GM12864 (cell line): ENCODE measurements around the gene CPPED1.

Experiments
- DNase-seq: peaks from one replicate; pipeline ENCODE4 v3.0.0-alpha.2; 2011; ENCODE audit warnings: low read depth
- H3K4me3 ChIP-seq: 2 replicates; pipeline ENCODE4 v1.5.1; 2011; ENCODE audit warnings: mild to moderate bottlenecking, low read depth, low read length, control low read depth
- CTCF ChIP-seq: IDR thresholded peaks from 2 replicates; pipeline ENCODE4 v1.5.1; 2011; ENCODE audit warnings: low read depth, mild to moderate bottlenecking, moderate library complexity, low read length, control low read depth, inconsistent platforms; ENCODE audit errors: missing control alignments

Gene CPPED1

GRCh38 chr16:12651765-12652512 is 151.7 kb downstream of the CPPED1 start:
- no peak for TF ChIP-seq CTCF
- no peak overlapping the region for H3K4me3 ChIP-seq
- no peak for DNase-seq

- TF ChIP-seq CTCF: no peak
- no peak overlapping the region for H3K4me3 ChIP-seq
- DNase-seq: no peak
These were observed 154.3 kb downstream of the CPPED1 start for GRCh38 chr16:12649356-12649755.

- no peak overlapping the region for H3K4me3 ChIP-seq
- DNase-seq: no peak
- TF ChIP-seq CTCF: no peak
These were observed 157.0 kb downstream of the CPPED1 start for GRCh38 chr16:12646490-12647274.

- no peak for TF ChIP-seq CTCF
- H3K4me3 ChIP-seq: no peak overlapping the region
- no peak for DNase-seq
These were observed 157.6 kb downstream of the CPPED1 start for GRCh38 chr16:12646098-12646489.

GRCh38 chr16:12643034-12643455 is 160.6 kb downstream of the CPPED1 start:
- TF ChIP-seq CTCF: no peak
- H3K4me3 ChIP-seq: no peak overlapping the region
- DNase-seq: no peak

- TF ChIP-seq CTCF: no peak
- no peak for DNase-seq
- no peak overlapping the region for H3K4me3 ChIP-seq
These were observed 164.6 kb downstream of the CPPED1 start for GRCh38 chr16:12639044-12639443.
